Neural progenitor cell (in vitro differentiated cells): Measurements from ENCODE around the gene ZDHHC14.

Experiments used
- EZH2 ChIP-seq: fragments of 200-600 bp; sonication (generic); IDR thresholded peaks from 2 replicates; pipeline ENCODE4 v1.6.1; 2017; ENCODE audit warnings: antibody characterized with exemption, mild to moderate bottlenecking, moderate library complexity
- EZH2phosphoT487 ChIP-seq: fragments of 200-600 bp; sonication (generic); IDR thresholded peaks from 2 replicates; pipeline ENCODE4 v1.6.1; 2017; ENCODE audit warnings: antibody characterized with exemption
- TF ChIP-seq, protein P1 (sequence below): fragments of 200-600 bp; sonication (generic); IDR thresholded peaks from 2 replicates; pipeline ENCODE4 v1.5.1; 2017; ENCODE audit warnings: antibody characterized with exemption, mild to moderate bottlenecking

DNA sequence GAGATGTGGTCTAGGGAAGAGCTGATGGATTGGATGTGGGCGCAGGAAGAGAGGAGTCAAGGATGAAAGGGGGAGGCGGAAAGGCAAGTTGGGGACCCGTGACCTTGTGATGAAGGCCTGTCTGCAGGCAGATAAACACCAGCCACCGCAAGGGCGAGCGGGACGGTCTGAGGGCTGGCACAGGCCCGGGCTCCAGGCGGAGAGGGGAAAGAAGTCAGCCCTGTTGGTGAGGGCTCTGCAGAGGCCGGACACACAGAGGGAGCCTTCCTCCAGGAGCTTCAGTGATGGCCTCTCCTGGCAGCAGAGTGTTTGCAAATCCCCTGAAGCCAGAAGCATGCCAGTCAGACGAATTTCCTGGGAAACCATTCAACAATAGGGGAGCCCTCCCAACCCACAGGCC lies 112.2 kb downstream of the ZDHHC14 start:
- TF ChIP-seq, protein P1, sequence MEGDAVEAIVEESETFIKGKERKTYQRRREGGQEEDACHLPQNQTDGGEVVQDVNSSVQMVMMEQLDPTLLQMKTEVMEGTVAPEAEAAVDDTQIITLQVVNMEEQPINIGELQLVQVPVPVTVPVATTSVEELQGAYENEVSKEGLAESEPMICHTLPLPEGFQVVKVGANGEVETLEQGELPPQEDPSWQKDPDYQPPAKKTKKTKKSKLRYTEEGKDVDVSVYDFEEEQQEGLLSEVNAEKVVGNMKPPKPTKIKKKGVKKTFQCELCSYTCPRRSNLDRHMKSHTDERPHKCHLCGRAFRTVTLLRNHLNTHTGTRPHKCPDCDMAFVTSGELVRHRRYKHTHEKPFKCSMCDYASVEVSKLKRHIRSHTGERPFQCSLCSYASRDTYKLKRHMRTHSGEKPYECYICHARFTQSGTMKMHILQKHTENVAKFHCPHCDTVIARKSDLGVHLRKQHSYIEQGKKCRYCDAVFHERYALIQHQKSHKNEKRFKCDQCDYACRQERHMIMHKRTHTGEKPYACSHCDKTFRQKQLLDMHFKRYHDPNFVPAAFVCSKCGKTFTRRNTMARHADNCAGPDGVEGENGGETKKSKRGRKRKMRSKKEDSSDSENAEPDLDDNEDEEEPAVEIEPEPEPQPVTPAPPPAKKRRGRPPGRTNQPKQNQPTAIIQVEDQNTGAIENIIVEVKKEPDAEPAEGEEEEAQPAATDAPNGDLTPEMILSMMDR = no peak
- no peak for TF ChIP-seq EZH2
- TF ChIP-seq EZH2phosphoT487 = no peak
